ENCODE measurements around the gene EGFR.

EGFR gene

DNA sequence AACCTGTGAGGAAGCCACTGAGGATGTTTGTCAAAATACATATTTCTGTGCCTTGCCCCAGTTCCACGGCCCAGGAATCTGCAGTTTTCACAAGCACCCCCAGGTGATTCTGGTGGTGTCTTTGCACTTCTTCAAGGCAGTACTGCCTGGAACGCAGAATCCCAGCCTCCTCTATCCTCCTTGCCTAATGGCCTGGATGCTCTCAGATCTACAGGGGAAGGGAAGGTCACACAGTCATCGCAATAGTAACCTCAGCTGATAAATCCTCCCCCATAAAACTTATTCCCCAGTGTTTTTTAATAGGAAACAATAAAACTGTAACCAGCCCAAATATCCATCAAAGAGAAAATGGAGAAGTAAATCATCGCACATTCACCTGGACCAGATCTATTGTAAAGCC is 78.3 kb downstream of the EGFR start:
- Histone ChIP-seq H3K27ac (no peak overlapping the region), H3K9ac (no peak overlapping the region), H3K27me3 (ENCODE audit: insufficient read depth, low read depth) (no peaks in the 10 kb centered on the region), H4K20me1 (ENCODE audit: insufficient read depth) (no peaks in the 10 kb centered on the region), H3K4me2 (no peak overlapping the region), H3K4me1 (ENCODE audit: low read depth, poor library complexity, severe bottlenecking) (no peaks in the 10 kb centered on the region), H3K4me3 (IDR thresholded peaks at IDR 0.05; ENCODE audit: insufficient read depth, low read depth, low read length) (no peak overlapping the region), H3K79me2 (ENCODE audit: insufficient read depth, low read depth) (no peaks in the 10 kb centered on the region), H3K36me3 (ENCODE audit: insufficient read depth) (0 out of 2 replicates have a peak, but pooled peaks cover 3% of the 10 kb centered on the region), H2AFZ (ENCODE audit: low read depth) (no peak overlapping the region)
- TF ChIP-seq, protein P1, sequence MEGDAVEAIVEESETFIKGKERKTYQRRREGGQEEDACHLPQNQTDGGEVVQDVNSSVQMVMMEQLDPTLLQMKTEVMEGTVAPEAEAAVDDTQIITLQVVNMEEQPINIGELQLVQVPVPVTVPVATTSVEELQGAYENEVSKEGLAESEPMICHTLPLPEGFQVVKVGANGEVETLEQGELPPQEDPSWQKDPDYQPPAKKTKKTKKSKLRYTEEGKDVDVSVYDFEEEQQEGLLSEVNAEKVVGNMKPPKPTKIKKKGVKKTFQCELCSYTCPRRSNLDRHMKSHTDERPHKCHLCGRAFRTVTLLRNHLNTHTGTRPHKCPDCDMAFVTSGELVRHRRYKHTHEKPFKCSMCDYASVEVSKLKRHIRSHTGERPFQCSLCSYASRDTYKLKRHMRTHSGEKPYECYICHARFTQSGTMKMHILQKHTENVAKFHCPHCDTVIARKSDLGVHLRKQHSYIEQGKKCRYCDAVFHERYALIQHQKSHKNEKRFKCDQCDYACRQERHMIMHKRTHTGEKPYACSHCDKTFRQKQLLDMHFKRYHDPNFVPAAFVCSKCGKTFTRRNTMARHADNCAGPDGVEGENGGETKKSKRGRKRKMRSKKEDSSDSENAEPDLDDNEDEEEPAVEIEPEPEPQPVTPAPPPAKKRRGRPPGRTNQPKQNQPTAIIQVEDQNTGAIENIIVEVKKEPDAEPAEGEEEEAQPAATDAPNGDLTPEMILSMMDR (conservative IDR thresholded peaks at IDR 0.05; ENCODE audit: low read depth, low read length), result no peak

DNA sequence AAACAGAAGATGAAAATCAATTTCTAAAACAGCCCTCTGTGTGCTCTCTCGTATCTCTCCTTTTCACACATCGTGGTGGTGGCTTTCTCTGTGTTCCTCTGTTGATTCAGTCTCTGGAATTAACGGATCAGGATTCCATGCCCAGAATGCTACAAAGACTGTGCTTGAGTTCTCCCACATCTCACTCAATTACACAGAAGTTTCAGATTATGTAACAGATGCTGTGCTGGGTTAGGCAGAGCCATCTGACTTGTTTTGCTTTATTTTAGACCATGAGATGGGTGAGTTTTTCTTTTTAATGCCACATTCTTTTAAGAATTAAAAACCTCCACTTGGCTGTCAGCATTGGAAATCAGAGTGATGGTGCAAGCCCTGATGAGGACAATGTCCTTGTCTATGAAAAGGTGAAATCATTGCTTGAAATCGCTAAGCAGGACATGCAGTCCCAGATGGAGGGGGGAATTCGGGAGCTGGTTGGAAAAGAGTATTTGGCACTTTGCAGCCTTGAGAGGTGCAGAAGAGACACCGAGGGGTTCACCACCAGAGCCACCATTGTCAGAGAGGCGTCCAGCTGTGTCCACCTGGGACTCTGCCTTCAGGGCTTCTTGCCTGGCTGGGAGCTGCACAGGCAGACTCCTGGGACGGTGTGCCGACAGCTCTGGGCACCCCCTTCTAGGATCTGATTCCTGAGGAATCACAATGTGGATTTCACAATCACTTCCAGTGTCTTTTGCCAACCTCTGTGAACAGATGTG is 80.4 kb downstream of the EGFR start:
- Histone ChIP-seq H2AFZ (ENCODE audit: low read depth) (no peak overlapping the region), H3K79me2 (ENCODE audit: insufficient read depth, low read depth) (no peaks in the 10 kb centered on the region), H3K4me1 (ENCODE audit: low read depth, poor library complexity, severe bottlenecking) (peaks cover 4% of the 10 kb centered on the region), H4K20me1 (ENCODE audit: insufficient read depth) (no peaks in the 10 kb centered on the region), H3K4me3 (IDR thresholded peaks at IDR 0.05; ENCODE audit: insufficient read depth, low read depth, low read length) (no peak overlapping the region), H3K27me3 (ENCODE audit: insufficient read depth, low read depth) (no peaks in the 10 kb centered on the region), H3K4me2 (no peak overlapping the region), H3K36me3 (ENCODE audit: insufficient read depth) (0 out of 2 replicates have a peak, but pooled peaks cover 3% of the 10 kb centered on the region), H3K27ac (no peak overlapping the region), H3K9ac (no peak overlapping the region)
- TF ChIP-seq, protein P1 (conservative IDR thresholded peaks at IDR 0.05; ENCODE audit: low read depth, low read length), result no peak

DNA sequence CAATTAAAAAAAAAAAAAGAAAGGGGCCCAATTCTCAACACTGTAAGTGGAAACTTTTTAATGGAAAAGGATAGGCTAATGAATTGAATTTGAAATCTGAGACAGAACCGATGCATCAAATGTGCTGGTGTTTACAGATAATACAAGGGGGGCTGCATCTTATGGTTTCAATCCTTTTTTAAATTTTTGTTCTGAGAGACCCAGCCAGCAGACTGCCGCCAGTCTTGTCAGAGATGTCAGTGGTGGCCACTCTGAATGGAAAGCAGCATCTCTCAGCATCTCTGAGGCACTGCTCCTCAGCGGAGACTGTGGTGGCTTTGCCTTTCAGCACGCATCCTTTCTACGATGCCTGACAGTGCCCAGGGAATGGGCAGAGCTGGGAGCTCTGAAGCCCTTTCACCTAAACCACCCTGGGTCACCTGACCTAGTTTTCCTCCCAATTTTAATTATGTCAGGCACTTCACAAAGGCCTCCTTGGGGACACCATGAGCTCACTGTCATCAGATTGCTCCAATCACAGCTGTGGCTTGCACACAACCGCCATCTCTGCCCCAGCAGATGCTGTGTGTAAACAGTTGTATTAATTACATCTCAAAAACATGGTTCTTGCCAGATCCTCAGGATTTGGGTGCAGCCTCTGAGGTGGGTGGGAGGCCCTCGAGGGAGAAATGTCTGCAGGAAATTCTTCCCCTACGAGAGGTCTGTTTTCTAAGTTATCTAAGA is 81.2 kb downstream of the EGFR start:
- no peak overlapping the region for H3K4me2 ChIP-seq
- no peak overlapping the region for H3K9ac ChIP-seq
- TF ChIP-seq, protein P1 (conservative IDR thresholded peaks at IDR 0.05; ENCODE audit: low read depth, low read length), result no peak
- no peaks in the 10 kb centered on the region for H3K27me3 ChIP-seq (ENCODE audit: insufficient read depth, low read depth)
- H2AFZ ChIP-seq (ENCODE audit: low read depth), result no peak overlapping the region
- peaks cover 12% of the 10 kb centered on the region for H3K4me1 ChIP-seq (ENCODE audit: low read depth, poor library complexity, severe bottlenecking)
- H3K4me3 ChIP-seq (IDR thresholded peaks at IDR 0.05; ENCODE audit: insufficient read depth, low read depth, low read length), result no peak overlapping the region
- no peak overlapping the region for H3K27ac ChIP-seq
- H3K36me3 ChIP-seq (ENCODE audit: insufficient read depth), result no peaks in the 10 kb centered on the region
- H4K20me1 ChIP-seq (ENCODE audit: insufficient read depth), result no peaks in the 10 kb centered on the region
- no peaks in the 10 kb centered on the region for H3K79me2 ChIP-seq (ENCODE audit: insufficient read depth, low read depth)

DNA sequence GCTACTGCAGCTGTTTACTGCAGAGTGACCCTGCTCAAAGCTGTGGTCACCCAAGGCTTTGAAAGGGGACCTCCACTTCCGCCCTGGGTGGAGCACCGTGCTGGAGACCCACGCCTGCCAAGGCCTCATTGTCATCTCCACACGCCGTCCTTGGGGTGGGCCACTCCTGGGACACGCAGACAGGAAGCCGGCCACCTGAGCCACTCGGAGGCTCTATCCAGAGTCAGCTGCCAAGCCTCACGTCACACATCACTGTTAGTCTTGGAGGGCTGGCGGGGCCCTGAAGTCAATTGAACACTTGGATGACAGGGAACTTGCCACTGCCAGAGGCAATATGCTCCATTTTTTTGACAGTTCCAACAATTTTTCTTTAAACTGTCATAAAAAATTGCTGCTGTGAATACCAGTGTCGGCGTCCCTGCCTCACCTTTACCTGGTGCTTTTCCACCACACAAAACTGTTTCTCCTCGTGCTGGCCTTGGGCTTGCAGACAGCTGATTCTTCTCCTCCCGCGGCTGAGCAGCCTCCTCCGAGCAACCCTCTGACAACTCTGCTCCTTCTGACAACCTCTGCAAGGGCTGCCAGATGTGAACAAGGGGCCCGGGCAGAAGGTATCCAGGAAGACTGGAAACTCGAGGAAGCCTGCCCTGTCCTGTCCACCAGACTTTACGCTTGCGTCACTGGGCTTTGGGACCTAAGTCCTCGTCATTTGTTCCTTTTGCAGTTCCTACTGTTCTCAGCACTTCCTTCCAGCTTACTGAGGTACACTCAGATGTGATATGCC is 81.9 kb downstream of the EGFR start:
- Histone ChIP-seq H3K4me2 (no peak overlapping the region), H3K79me2 (ENCODE audit: insufficient read depth, low read depth) (no peaks in the 10 kb centered on the region)

More for the DNA sequence above, 81.9 kb downstream of the EGFR start:
- TF ChIP-seq, protein P1 (conservative IDR thresholded peaks at IDR 0.05; ENCODE audit: low read depth, low read length), result no peak
- Histone ChIP-seq H2AFZ (ENCODE audit: low read depth) (no peak overlapping the region), H4K20me1 (ENCODE audit: insufficient read depth) (no peaks in the 10 kb centered on the region), H3K4me1 (ENCODE audit: low read depth, poor library complexity, severe bottlenecking) (peaks cover 19% of the 10 kb centered on the region), H3K36me3 (ENCODE audit: insufficient read depth) (no peaks in the 10 kb centered on the region), H3K4me3 (IDR thresholded peaks at IDR 0.05; ENCODE audit: insufficient read depth, low read depth, low read length) (no peak overlapping the region), H3K9ac (no peak overlapping the region), H3K27me3 (ENCODE audit: insufficient read depth, low read depth) (no peaks in the 10 kb centered on the region), H3K27ac (no peak overlapping the region)

Measured in KMS-11 (cell line).